Limb (tissue), 2 donors: Measurements from ENCODE around the gene INPP5A.
"Not testable (repeated sequence)": the region's sequence is repeated elsewhere in the genome, so short reads cannot be mapped to it uniquely, and the experiment has no call there.

Experiments used
- DNase-seq, 2 donors: peaks; one replicate each; pipeline ENCODE4 v3.0.0-alpha.2; 2016; ENCODE audit errors: extremely low spot score in 2 of 2

The INPP5A gene

DNA sequence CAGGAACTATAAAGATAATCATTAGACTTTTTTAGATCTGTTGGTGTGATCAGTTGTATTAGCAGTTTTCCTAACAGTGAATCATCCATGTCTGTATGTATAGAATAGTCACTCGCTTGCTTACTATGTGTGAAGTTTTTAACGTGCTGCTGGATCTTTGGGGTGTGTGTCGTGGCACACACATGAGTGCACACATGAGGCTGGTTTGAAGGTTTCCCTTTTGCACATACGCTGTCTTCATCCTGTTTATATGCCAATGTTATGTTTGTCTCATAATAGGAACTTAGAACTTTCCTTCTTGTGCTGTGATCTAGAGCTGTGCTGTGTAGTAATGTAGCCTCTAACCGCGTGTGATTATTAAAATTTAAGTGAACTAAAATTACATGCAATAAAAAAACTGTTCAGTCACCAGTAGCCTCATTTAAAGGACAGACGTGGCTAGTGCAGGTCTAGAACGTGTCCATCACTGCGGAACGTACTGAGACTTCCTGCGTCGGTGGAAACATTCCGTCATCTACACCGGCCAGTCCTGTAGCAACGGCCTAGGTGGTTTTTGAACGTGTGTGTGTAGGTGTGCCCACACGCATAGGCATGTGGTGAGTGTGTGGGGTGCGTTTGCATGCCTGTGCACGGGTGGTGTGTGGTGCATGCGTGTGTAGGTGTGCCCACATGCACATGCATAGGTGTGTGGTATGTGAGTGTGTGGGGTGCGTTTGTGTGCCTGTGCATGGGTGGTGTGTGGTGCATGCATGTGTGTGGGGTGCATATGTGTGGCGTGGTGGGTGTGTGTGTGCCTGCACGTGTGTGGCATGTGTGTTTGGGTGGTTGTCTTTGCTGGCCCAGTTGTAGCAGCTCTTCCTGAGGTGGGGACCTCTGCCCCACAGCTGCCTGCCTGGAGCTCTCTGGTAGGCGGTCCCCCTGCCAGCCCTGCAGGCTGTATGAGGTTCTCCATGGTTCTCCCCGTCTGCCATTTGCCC, 56.6 kb downstream of the INPP5A start:
- DNase-seq = no peak

DNA sequence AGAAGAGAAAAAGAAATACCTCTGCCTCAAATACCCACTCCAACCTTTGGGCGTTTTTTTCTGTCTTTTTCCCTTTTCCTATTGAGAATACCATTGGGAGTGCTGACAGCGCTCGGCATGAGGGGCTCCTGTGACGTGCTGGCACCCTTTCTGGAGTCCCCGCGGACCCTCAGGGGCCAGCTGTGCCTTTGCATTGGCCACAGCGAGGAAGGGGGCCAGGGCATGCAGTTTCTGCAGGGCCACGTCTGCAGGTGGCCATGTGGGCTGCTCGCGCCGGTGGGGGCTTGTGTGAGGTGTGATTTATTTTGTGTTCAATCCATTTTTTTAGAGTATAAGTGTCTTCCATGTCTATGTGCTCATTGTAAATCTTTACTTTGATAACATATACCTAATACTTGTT, 57.4 kb downstream of the INPP5A start:
- no peak for DNase-seq

DNA sequence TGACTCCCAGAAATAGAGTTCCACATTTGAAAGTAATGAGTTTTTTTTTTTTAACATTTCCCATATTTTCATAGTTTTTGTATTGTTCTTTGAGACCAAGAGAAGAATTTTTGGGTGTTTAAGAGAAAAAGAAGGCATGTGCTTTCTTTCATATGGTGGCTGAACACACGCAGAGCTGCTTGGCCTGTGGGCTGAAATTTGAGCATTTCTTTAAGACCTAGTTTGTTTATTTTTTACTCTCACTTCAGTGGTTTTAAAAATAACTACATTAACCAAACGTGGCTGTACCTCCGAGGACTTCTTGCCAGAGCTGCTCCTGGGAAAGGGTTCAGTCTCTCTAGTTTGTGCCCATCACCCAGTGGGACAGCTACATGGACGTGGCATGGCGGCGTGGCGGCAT, 58.3 kb downstream of the INPP5A start:
- DNase-seq = no peak

DNA sequence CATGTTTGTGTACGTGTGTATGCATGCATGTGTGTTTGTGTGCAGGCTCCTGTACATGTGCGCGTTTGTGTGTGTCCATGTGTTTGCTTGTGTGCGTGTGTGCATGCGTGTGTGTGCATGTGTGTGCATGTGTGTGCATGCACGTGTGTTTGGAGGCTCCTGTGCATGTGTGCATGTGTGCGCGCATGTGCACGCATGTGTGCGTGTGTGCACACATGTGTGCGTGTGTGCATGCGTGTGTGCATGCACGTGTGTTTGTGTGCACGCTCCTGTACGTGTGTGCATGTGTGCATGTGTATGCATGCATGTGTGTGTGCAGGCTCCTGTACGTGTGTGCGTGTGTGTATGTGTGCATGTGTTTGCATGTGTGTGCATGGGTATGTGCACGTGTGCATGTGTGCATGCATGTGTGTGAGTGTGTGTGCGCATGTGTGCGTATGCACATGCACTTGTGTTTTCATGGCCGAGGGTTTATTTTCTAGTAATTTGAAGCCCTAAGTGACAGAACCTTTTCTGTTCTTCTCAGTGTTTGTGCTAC, 59.2 kb downstream of the INPP5A start:
- DNase-seq = no peak

DNA sequence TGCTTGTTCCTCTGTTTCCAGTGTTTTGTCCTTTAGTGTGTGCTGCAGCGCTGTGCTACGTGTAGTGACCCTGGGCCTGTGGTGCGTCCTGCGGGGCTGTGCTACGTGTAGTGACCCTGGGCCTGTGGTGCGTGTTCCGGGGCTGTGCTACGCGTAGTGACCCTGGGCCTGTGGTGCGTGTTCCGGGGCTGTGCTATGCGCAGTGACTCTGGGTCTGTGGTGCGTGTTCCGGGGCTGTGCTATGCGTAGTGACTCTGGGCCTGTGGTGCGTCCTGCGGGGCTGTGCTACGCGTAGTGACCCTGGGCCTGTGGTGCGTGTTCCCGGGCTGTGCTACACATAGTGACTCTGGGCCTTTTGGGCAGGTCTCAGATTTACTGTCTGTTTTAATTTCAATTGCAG, 60.1 kb downstream of the INPP5A start:
- no peak for DNase-seq

DNA sequence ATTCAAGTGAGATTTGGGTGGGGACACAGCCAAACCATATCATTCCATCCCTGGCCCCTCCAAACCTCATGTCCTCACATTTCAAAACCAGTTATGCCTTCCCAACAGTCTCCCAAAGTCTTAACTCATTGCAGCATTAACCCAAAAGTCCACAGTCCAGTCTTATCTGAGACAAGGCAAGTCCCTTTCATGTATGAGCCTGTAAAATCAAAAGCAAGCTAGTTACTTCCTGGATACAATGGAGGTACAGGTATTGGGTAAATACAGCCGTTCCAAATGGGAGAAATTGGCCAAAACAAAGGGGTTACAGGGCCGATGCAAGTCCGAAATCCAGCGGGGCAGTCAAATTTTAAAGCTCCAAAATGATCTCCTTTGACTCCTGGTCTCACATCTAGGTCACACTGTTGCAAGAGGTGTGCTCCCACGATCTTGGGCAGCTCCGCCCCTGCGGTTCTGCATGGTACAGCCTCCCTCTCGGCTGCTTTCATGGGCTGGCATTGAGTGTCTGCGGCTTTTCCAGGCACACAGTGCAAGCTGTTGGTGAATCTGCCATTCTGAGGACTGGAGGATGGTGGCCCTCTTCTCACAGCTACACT, 61.5 kb downstream of the INPP5A start:
- DNase-seq = not testable (repeated sequence)

DNA sequence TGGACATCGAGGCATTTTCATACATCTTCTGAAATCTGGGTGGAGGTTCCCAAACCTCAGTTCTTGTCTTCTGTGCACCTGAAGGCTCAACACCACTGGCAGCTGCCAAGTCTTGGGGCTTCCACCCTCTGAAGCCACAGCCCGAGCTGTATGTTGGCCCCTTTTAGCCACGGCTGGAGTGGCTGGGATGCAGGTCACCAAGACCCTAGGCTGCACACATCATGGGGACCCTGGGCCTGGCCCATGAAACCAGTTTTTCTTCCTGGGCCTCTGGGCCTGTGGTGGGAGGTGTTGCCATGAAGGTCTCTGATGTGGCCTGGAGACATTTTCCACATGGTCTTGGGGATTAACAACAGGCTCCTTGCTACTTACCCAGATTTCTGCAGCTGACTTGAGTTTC, 62.1 kb downstream of the INPP5A start:
- no peak for DNase-seq

DNA sequence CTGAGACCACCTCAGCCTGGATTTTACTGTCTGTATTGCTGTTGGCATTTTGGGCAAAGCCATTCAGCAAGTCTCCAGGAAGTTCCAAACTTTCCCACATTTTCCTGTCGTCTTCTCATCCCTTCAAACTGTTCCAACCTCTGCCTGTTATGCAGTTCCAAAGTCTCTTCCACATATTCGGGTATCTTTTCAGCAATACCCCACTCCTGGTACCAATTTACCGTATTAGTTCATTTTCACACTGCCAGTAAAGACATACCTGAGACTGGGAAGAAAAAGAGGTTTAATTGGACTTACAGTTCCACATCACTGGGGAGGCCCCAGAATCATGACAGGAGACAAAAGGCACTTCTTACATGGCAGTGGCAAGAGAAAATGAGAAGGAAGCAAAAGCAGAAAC, 62.8 kb downstream of the INPP5A start:
- DNase-seq = no peak

DNA sequence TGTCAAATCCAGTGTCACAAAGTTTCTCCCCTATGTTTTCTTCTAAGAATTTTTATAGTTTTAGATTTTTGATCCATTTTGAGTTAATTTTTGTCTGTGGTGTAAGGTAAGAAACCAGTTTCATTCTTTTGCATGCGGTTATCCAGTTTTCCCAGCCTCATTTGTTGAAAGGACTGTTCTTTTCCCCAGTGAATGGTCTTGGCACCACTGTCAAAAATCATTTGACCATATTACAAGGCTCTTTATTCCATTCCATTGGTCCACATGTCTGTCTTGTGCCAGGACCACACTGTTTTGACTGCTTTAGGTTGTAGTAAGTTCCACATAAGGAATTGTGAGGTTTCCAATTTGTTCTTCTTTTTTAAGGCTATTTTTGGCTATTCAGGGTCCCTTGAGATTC, 64.0 kb downstream of the INPP5A start:
- no peak for DNase-seq

DNA sequence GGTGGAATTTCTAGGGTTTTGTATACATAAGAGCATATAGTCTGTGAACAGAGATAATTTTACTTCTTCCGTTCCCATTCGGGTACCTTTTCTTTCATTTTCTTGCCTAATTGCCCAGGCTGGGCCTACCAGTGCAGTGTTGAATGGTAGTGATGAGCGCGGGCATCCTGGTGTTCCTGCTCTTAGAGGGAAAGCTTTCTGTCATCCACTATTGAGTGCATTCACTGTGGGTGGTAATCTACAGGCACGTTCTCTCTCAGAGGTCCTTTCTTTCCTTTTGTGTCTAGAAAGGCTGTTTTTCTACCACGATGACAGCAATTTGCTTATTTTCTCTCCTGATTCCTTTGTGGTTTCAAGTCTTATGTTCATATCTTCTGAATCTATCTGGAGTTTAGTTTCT, 65.0 kb downstream of the INPP5A start:
- DNase-seq = no peak

DNA sequence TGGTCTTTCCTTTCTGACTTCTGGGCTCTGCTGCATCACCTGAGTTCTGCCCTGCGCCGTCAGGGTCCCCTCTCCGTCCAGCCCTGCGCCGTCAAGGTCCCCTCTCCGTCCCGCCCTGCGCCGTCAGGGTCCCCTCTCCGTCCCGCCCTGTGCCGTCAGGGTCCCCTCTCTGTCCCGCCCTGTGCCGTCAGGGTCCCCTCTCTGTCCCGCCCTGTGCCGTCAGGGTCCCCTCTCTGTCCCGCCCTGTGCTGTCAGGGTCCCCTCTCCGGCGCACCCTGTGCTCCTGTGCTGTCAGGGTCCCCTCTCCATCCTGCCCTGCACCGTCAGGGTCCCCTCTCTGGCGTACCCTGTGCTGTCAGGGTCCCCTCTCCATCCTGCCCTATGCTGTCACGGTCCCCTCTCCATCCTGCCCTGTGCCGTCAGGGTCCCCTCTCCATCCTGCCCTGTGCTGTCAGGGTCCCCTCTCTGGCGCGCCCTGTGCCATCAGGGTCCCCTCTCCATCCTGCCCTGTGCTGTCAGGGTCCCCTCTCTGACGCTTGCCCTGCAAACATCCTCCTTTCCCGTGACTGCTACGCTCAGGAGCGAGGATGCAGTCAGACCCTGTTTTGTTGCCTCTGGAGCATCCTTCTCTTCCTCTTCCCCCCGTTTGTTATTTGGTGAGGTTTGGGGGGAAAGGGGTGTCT, 66.4 kb downstream of the INPP5A start:
- DNase-seq = no peak

DNA sequence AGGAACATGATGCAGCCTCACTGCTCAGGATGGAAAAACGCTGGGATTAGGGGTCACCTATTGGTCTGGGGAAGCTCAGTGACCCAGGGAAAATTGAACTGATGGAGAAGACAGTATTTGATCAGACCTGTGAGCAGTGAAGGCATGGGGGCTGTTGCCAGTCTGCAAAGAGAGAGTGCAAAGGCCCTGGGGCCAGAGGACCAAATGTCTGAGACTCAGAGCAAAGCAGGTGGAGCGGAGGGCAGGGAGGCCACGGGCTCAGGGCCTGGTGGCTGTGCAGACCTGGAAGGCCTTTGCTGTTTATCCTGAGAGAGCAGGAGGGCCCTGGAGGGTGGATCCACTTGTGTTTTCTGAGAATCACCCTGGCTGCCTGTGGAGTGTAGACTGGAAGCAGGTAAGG, 67.1 kb downstream of the INPP5A start:
- no peak for DNase-seq

DNA sequence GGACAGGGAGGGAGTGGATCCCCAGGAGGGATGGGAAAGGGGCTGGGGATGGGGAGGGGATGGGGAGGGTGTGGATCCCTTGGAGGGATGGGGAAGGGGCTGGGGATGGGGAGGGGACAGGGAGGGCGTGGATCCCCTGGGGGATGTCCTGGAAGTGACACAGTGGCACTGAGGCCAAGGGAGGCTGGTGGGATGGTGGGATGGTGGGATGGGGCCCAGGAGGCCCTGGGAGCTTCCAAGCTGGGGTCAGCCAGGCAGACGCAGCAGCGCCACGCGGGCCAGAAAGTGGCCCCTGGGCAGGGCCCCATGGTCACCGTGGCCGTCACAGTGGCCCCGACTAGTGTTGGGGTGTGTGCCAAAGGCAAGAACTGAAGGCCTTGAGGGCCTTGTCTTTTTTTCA, 67.8 kb downstream of the INPP5A start:
- no peak for DNase-seq

DNA sequence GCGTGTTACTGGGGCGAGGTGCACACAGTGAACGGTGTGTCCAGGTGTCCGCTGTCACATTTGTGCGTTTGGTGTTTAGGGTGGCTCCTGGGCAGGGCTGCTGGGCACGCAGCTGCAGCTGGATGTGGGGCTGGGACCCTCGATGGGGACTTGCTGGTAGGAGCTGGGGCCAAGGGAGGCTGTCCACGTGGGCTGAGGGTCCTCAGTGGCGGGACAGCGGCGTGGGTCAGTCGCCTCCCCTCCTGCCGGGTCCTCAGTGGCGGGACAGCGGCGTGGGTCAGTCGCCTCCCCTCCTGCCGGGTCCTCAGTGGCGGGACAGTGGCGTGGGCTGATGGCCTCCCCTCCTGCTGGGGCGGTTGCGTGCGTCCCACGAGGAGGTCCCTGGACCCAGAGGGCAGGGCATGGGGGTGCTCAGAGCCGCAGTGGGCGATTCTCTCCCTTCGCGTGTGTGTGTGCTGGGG, 68.5 kb downstream of the INPP5A start:
- no peak for DNase-seq

DNA sequence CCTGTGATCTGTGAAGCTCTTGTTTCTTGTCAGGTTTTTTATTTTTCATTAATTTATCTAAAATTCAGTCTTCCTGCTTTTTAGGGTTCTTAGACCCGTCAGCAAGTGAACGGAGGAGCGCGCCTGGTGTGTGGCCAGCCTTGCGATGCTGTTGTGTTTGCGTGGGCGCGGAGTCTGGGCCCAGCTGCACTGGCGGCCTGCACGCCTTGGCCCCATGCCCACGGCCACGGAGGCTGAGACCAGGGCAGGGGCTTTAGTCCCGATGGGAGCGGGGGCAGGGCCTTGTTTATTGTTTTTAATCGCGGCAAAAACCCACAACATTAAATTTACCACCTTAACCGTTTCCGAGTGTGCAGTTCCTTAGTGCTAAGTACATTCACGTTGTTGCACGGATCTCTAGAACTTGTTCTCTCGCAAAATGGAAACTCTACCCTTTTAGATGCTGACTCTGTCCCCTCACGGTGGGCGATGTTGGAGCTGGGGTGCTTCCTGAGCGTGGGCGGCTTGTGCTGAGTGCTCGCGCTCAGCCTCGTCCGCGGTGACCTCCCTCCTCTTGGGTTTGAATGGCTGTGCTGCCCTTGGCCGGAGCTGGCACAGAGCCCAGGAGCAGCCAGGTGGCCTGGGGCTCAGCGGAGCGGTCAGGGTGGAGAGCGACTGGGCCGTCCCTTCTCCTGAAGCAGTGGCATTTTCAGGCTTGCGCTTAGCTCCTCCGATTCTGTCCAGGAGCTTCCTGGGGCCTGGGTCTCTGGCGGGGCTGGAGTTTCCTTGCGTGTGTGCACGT, 69.1 kb downstream of the INPP5A start:
- peak in 1 of 2 donors; percentile 46 for DNase-seq

DNA sequence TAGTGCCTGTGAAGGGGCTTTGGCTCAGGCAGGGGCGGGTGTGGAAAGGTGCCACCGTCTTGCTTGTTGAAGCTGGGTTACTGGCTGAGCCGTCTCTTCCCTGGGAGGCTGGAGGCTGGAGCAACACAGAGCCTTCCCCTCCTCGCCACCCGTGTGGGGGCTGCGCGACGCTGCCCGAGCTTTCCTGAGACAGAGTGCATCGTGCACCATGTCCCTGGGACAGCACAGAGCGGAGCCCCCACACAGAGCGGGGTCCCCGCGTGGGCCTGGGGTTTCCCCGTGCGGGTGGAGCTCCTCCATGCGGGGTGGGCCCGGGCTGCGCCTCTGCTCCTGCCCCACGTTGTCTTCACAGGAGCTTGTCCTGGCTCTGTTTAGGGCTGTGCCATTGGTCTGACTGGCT, 69.9 kb downstream of the INPP5A start:
- peak in 1 of 2 donors; percentile 43 for DNase-seq

DNA sequence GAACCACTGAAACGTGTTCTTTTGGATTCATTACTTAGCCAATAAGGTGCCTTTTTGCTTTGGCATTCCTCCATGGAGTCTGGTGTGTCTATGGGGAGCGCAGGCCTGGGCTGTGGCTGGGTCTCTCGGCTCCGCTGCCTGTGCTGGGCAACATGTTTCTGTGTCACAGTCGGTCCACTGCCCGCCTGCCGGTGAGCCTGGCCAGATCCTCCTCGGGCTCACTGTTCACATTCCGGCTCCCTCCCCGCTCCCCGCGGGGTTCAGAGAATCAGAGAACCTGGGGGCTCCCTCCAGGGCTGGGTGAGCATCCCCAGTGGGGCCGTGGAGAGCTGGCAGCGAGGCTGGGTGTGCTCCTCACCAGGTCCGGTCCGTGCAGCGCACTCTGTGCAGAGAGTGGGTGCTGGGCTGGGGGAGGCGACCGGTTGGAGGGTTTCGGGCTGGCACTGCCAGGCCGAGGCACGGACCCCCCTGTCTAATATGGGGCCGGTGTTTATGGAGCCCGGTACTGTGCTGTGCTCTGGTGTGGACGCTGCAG, 70.4 kb downstream of the INPP5A start:
- peak in 1 of 2 donors; percentile 22 for DNase-seq

DNA sequence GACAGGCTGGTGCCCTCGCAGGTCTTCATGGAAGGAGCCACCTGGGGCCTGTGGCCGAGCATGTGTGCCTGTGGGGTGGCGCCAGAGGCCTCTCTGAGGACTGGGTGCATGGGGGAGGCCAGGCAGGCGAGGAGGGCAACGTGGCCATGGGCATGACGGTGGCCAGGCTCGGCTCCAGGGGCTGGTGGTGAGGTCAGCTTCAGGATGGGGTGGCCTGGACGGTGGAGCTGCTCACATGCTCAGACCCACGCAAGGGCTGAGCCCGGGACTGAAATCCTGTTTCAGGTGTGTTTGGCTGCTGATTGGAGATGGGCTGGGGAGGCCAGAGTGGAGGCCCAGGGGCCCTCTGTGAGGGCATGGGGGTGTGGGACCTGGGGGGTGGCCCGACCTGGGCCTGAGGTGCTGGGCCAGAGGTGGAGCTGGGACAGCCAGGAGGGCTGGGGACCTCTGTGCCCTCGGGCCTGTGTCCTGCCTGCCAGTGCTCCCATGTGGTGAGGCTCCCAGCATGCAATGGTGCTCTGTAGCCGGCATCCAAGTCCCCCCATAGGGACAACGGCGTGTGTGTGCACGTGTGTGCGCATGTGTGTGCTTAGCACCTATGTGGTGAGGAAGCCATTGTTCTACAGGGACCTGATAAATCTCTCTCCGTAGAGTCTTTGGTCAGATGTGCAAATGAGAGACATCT, 71.1 kb downstream of the INPP5A start:
- DNase-seq = peak in 1 of 2 donors; percentile 23

DNA sequence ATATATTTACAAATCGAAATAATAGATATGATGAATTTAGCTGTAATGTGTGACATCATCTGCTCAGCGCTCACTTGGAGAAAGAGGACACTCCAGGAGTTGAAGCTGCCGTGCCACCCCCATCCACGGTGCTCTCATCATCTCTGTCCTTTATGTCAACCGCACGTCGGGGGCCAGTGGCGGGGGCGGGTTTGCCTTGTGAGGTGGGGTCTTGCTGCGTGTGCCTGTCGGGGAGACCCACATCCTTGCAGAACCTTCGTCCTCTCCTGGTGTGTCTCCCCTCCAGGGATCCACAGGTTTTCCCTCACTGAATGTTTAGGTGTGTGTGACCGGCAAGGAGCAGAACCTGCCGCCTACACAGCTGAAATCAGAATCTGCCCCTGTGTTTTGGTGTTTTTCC, 71.6 kb downstream of the INPP5A start:
- DNase-seq = no peak

DNA sequence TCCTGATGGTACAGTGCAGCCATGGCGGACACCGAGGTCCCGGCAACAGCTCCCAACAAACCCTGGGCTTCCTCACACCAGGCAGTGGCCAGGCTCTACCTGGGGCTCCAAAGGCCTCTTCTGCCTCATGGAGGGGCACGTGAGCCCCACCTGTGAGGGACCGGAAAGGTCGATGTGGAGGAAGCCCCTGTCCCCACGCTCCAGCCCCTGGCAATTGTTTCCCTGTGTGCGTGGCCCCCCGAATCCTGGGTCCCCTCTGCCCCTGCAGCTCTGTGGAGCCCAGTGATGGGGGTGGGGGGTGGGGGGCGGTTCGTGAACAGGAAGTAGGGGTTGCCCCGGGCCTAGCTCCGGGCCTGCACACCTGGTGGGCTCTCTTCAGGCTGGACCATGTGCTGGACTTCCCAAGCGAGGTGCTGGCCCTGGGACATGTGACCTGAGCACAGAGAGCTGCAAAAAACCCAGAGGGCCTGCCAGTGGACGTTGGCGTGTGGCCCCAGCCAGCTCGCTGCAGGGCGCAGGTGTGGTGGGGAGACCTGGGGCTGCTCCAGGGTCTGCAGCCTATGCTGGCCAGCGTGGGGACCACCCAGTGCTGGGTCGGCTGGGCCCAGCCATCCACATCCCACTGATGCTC, 72.6 kb downstream of the INPP5A start:
- no peak for DNase-seq
